H1 (cell line): ENCODE data around the gene SERPINB6.

ENCODE experiments used
- CTCF ChIP-seq, 3 experiments: IDR thresholded peaks; 1 replicate in 2 of 3; 2 replicates in 1 of 3; pipeline versions ENCODE4 v1.5.1 to v1.6.1; 2011; ENCODE audit warnings: low read length in 3 of 3, mild to moderate bottlenecking in 3 of 3, inconsistent platforms in 2 of 3, low read depth in 1 of 3, moderate library complexity in 1 of 3; ENCODE audit not compliant: insufficient read depth in 1 of 3; ENCODE audit errors: control extremely low read depth in 1 of 3
- POLR2AphosphoS5 ChIP-seq: IDR thresholded peaks from 2 replicates; pipeline ENCODE4 v1.6.1; 2011; ENCODE audit warnings: low read depth, low read length

- TF ChIP-seq POLR2AphosphoS5 (no peak), CTCF (IDR thresholded peaks at IDR 0.05; ENCODE audit: control extremely low read depth in 1 of 3, insufficient read depth in 1 of 3, low read depth in 1 of 3, low read length in 3 of 3) (no peak)
These were observed 29.9 kb upstream of the SERPINB6 start for GRCh38 chr6:3001146-3001772.
